ENCODE data around the gene FGD3. TPM values are rescaled to one million over a fixed set of nuclear protein-coding genes. Genes with fewer than 3 reads are reported as not detected.

Gene FGD3
- total and polyA plus RNA-seq, 9 of the 15 experiments (the other 6 are each of a cell fraction or from before 2014, with no cell fraction given), result 0.07 to 1.3 (median 0.29) TPM

DNA sequence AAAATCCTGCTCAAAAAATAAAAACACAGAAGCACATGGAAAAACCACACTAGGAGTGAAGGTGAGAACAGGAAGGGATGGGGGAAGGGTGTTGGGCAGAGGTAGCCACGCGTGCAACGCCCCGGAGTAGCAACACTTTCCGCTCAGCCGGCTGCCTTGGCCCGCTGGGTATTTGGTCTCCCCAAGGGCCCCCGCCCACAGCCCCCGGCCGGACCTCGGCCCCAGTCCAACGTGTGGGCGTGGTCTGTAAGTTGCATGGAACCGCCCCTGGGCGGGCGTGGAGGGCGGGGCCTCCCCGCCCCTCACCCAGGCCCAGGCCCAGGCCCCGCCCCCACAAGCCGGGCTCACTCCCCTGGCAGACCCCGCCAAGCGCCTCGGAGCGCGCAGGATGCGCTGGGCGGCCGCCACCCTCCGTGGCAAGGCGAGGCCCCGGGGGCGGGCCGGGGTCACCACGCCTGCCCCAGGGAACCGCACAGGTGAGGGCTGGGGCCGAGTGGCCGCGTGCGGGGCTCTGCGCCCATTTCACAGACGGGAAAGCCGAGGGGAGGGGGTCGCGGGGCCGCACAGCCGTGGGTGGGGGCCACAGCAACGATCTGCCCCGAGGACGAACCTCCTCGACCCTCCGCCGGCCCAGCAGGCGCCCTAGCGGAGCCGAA, 111.2 kb downstream of the FGD3 start, which contains the start of gene SUSD3 (continued):
- TF ChIP-seq, protein P1, sequence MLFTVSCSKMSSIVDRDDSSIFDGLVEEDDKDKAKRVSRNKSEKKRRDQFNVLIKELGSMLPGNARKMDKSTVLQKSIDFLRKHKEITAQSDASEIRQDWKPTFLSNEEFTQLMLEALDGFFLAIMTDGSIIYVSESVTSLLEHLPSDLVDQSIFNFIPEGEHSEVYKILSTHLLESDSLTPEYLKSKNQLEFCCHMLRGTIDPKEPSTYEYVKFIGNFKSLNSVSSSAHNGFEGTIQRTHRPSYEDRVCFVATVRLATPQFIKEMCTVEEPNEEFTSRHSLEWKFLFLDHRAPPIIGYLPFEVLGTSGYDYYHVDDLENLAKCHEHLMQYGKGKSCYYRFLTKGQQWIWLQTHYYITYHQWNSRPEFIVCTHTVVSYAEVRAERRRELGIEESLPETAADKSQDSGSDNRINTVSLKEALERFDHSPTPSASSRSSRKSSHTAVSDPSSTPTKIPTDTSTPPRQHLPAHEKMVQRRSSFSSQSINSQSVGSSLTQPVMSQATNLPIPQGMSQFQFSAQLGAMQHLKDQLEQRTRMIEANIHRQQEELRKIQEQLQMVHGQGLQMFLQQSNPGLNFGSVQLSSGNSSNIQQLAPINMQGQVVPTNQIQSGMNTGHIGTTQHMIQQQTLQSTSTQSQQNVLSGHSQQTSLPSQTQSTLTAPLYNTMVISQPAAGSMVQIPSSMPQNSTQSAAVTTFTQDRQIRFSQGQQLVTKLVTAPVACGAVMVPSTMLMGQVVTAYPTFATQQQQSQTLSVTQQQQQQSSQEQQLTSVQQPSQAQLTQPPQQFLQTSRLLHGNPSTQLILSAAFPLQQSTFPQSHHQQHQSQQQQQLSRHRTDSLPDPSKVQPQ (CRISPR knock-in tag; IDR thresholded peaks at IDR 0.05; ENCODE audit: borderline replicate concordance), result no peak
- TF ChIP-seq SAFB2 (IDR thresholded peaks at IDR 0.05; ENCODE audit: borderline replicate concordance, low read depth, low read length, severe bottlenecking) (no peak), NFIC (IDR thresholded peaks at IDR 0.05) (peak; percentile 35; the same call in 1 of the 2 replicates), CSDE1 (IDR thresholded peaks at IDR 0.05) (no peak), NFRKB (IDR thresholded peaks at IDR 0.05; ENCODE audit: low read depth) (no peak), CXXC5 (CRISPR knock-in tag; IDR thresholded peaks at IDR 0.05) (peak; percentile 47; the same call in 1 of the 2 replicates), ZKSCAN1 (IDR thresholded peaks at IDR 0.05; ENCODE audit: low read depth, low read length) (no peak), HLTF (IDR thresholded peaks at IDR 0.05) (no peak), RBBP5 (IDR thresholded peaks at IDR 0.05; ENCODE audit: borderline replicate concordance, insufficient read depth, low read length, poor library complexity, severe bottlenecking) (peak; percentile 38), HMBOX1 (IDR thresholded peaks at IDR 0.05) (no peak), FIP1L1 (IDR thresholded peaks at IDR 0.05; ENCODE audit: low read depth, low read length, poor library complexity, severe bottlenecking) (no peak), ZNF224 (CRISPR knock-in tag; IDR thresholded peaks at IDR 0.05) (no peak), FOXP1 (CRISPR knock-in tag; IDR thresholded peaks at IDR 0.05) (no peak), MCM5 (IDR thresholded peaks at IDR 0.05; ENCODE audit: low read depth) (no peak), ZNF282 (CRISPR knock-in tag; IDR thresholded peaks at IDR 0.05) (no peak), GTF3C2 (IDR thresholded peaks at IDR 0.05; ENCODE audit: borderline replicate concordance, extremely low read depth, insufficient read length) (no peak), ZFPM2 (CRISPR knock-in tag; IDR thresholded peaks at IDR 0.05) (no peak), CAMTA2 (CRISPR knock-in tag; conservative IDR thresholded peaks at IDR 0.05) (no peak), ZNF785 (CRISPR knock-in tag; IDR thresholded peaks at IDR 0.05) (no peak), ETV6 (IDR thresholded peaks at IDR 0.05; ENCODE audit: borderline replicate concordance in 1 of 2, low read depth in 2 of 2, low read length in 1 of 2) (no peak), ETV6 (CRISPR knock-in tag; IDR thresholded peaks at IDR 0.05; ENCODE audit: borderline replicate concordance) (no peak), BHLHE40 (IDR thresholded peaks at IDR 0.05; ENCODE audit: low read length) (no peak), PTTG1 (tag; IDR thresholded peaks at IDR 0.05; ENCODE audit: low read depth) (no peak)

Measured in K562 (cell line).